GM12878 (cell line): ENCODE results near the gene PARP8. TPM values are rescaled to one million over a fixed set of nuclear protein-coding genes. Genes with fewer than 3 reads are reported as not detected.

ENCODE experiments used
- ATAC-seq: fragments of 200-7000 bp; cut with Tn5 transposase; 3 replicates; pipeline ENCODE4 v1.9.1; 2020; ENCODE audit warnings: mild to moderate bottlenecking, moderate library complexity
- BruUV-seq: library from RNA; stranded (reverse); fragments of 400-500 nt; replicated peaks from 2 replicates; lab custom pipeline; 2021; lab: Mats Ljungman, UMichigan
- CTCF ChIA-PET: fragments of 300-600 bp; sonication (Branson Sonifier 250); formaldehyde crosslinking; extraction: SDS; loops from one replicate; lab custom pipeline; 2021; ENCODE audit warnings: inconsistent platforms; lab: Yijun Ruan, JAX
- POLR2A ChIA-PET: fragments of 350-600 bp; formaldehyde crosslinking; extraction: SDS; loops from one replicate; lab custom pipeline; 2021; ENCODE audit warnings: inconsistent platforms; lab: Charles Lee
- RAD21 ChIA-PET: fragments of 300-600 bp; sonication (Branson Sonifier 250); formaldehyde crosslinking; loops from one replicate; lab custom pipeline; 2023; ENCODE audit warnings: antibody characterized with exemption; ENCODE audit not compliant: unreplicated experiment; lab: Charles Lee
- SMC1A ChIA-PET: fragments of 300-600 bp; sonication (Branson Sonifier 250); formaldehyde crosslinking; loops from one replicate; lab custom pipeline; 2023; ENCODE audit not compliant: unreplicated experiment, uncharacterized antibody; lab: Charles Lee
- DNase-seq: peaks from one replicate; pipeline ENCODE4 v3.0.0-alpha.2; 2011; ENCODE audit warnings: low read depth, low spot score
- FAIRE-seq: peaks from 3 replicates; lab custom pipeline; 2011; peaks lifted over from hg19 to GRCh38; lab: Jason Lieb, UNC
- H2AFZ ChIP-seq: 2 replicates; pipeline ENCODE4 v1.6.0; 2011; ENCODE audit warnings: low read depth, low read length, control low read depth; ENCODE audit not compliant: control insufficient read depth
- H3K27ac ChIP-seq: 2 replicates; pipeline ENCODE4 v1.5.1; 2011; ENCODE audit warnings: control low read depth; ENCODE audit not compliant: control insufficient read depth, insufficient read depth
- H3K27me3 ChIP-seq, 2 experiments: replicated peaks in 1 of 2; 2 replicates each; pipeline versions ENCODE4 v1.6.0 to v1.6.1; 2011; ENCODE audit warnings: low read length in 1 of 2; ENCODE audit not compliant: control insufficient read depth in 2 of 2, insufficient read depth in 2 of 2
- H3K36me3 ChIP-seq, 2 experiments: 2 replicates each; pipeline ENCODE4 v1.5.1; 2011; ENCODE audit warnings: low read length in 1 of 2; ENCODE audit not compliant: control insufficient read depth in 2 of 2, insufficient read depth in 2 of 2
- H3K4me1 ChIP-seq: 2 replicates; pipeline ENCODE4 v1.6.1; 2011; ENCODE audit warnings: mild to moderate bottlenecking, low read length, moderate library complexity, mixed read lengths; ENCODE audit not compliant: control insufficient read depth, insufficient read depth
- H3K4me2 ChIP-seq: 2 replicates; pipeline ENCODE4 v1.6.0; 2011; ENCODE audit warnings: control low read depth; ENCODE audit not compliant: control insufficient read depth, insufficient read depth
- H3K4me3 ChIP-seq: fragments of 200-600 bp; sonication (generic); 2 replicates; pipeline ENCODE4 v1.5.1; 2016
- H3K79me2 ChIP-seq: 2 replicates; pipeline ENCODE4 v1.6.0; 2011; ENCODE audit warnings: low read length; ENCODE audit not compliant: control insufficient read depth, insufficient read depth
- H3K9ac ChIP-seq: 2 replicates; pipeline ENCODE4 v1.8.0; 2011; ENCODE audit warnings: low read length, control low read depth, mixed read lengths; ENCODE audit not compliant: control insufficient read depth, insufficient read depth
- H3K9me3 ChIP-seq: replicated peaks from 3 replicates; pipeline ENCODE4 v1.5.1; 2011; ENCODE audit warnings: mild to moderate bottlenecking, low read length; ENCODE audit not compliant: control insufficient read depth, insufficient read depth
- H4K20me1 ChIP-seq: 2 replicates; pipeline ENCODE4 v1.6.0; 2011; ENCODE audit not compliant: control insufficient read depth, insufficient read depth
- EP300 ChIP-seq, 2 experiments: fragments of 150-350 bp in 1 of 2; IDR thresholded peaks; 2 replicates each; pipeline ENCODE4 v1.6.1; 2011 to 2012; ENCODE audit warnings: low read depth in 2 of 2, low read length in 2 of 2, borderline replicate concordance in 1 of 2, improper control_type of control experiment in 1 of 2, inconsistent platforms in 1 of 2; ENCODE audit not compliant: control insufficient read depth in 1 of 2
- IRF4 ChIP-seq: IDR thresholded peaks from 2 replicates; pipeline ENCODE4 v1.6.1; 2011; ENCODE audit warnings: low read depth, low read length
- KAT2A ChIP-seq: conservative IDR thresholded peaks from 2 replicates; pipeline ENCODE4 v1.6.1; 2011; ENCODE audit warnings: low read depth, low read length; ENCODE audit not compliant: control insufficient read depth
- PAX8 ChIP-seq: fragments of 450-650 bp; IDR thresholded peaks from 2 replicates; pipeline ENCODE4 v1.6.1; 2017; ENCODE audit warnings: mild to moderate bottlenecking, moderate library complexity
- PML ChIP-seq: IDR thresholded peaks from 2 replicates; pipeline ENCODE4 v1.6.1; 2012; ENCODE audit warnings: low read length, inconsistent platforms
- POLR2A ChIP-seq: IDR thresholded peaks from 2 replicates; pipeline ENCODE4 v1.6.1; 2011; ENCODE audit warnings: low read depth, mild to moderate bottlenecking, low read length
- SMAD1 ChIP-seq: fragments of 450-650 bp; IDR thresholded peaks from 2 replicates; pipeline ENCODE4 v1.6.1; 2018; ENCODE audit warnings: mild to moderate bottlenecking, low read depth; ENCODE audit not compliant: partially characterized antibody
- TARDBP ChIP-seq: IDR thresholded peaks from 2 replicates; pipeline ENCODE4 v1.6.1; 2016; ENCODE audit warnings: borderline replicate concordance
- WGBS: methylation state at CpG from one replicate; pipeline ENCODE4 v1.1.6; 2016; ENCODE audit warnings: low lambda C conversion rate; ENCODE audit not compliant: insufficient replicate concordance, insufficient coverage; ENCODE audit errors: missing lambda C conversion rate; 5-methylcytosine and 5-hydroxymethylcytosine counted together
- in situ Hi-C: fragments of 300-500 bp; cut with MboI; formaldehyde crosslinking; loops from 9 replicates; pipeline ENCODE4 v1.14.3; 2018; ENCODE audit warnings: mixed read lengths
- intact Hi-C: fragments of 100-400 bp; cut with micrococcal nuclease; formaldehyde crosslinking; loops from one replicate; pipeline ENCODE4 v1.14.2; 2022; ENCODE audit not compliant: unreplicated experiment
- polyA plus RNA-seq, 11 experiments: library from polyadenylated mRNA; depleted of rRNA in 4 of 11; unstranded in 6 of 11; stranded (reverse) in 5 of 11; fragments of >200 nt; fragmentation: Nextera tagmentation in 4 of 11; fragmentation: Illumina TruSeq in 1 of 11; extraction: Ambion mirVana in 4 of 11; extraction: Trizol in 1 of 11; gene quantifications; 1 replicate in 1 of 11; 2 replicates in 10 of 11; pipeline versions ENCODE4 v1.2.1 to v1.2.3, GENCODE V29; 2011 to 2016; ENCODE audit warnings: inconsistent platforms in 2 of 11, missing spikeins in 2 of 11, low read depth in 1 of 11
- total RNA-seq, 4 experiments: library from RNA; depleted of rRNA in 3 of 4; stranded (reverse); fragments of >200 nt in 3 of 4; fragmentation: Illumina TruSeq in 1 of 4; extraction: Trizol in 1 of 4; gene quantifications; 2 replicates each; pipeline versions ENCODE4 v1.2.1 to v1.2.3, GENCODE V29; 2013 to 2021
- TF ChIP-seq, protein P1 (sequence below): IDR thresholded peaks from 2 replicates; pipeline ENCODE4 v1.6.1; 2011; ENCODE audit warnings: borderline replicate concordance, low read depth, mild to moderate bottlenecking, moderate library complexity, mixed read lengths, low read length; ENCODE audit not compliant: insufficient read depth; ENCODE audit errors: extremely low read length

The PARP8 gene
- total and polyA plus RNA-seq, 10 of the 15 experiments (the other 5 are each of a cell fraction or from before 2014, with no cell fraction given): 9.1 to 65.2 (median 20.6) TPM

DNA sequence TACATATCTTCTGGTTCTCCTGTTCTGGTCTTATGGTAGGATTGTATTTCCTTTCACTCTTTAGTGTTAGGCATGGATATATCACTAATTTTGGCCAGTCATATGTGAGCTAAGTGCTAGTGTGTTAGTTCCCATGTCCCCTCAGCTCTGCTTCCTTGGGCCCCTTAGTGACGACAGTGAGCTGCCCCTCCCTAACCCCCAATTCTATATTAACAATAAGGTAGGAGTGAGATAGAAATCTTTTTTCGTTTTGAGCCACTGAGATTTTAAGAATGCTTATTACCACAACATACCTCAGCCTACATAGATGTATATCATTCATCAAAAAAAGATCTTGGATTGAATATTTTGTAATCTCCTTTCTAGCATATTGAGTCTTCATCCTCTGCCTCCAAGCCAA is 100.5 kb downstream of the PARP8 start:
- no peak for TF ChIP-seq TARDBP
- no peak for TF ChIP-seq KAT2A
- TF ChIP-seq EP300 (IDR thresholded peaks at IDR 0.05; ENCODE audit: borderline replicate concordance in 1 of 2, control insufficient read depth in 1 of 2, low read depth in 2 of 2, low read length in 2 of 2): no peak
- no peak for TF ChIP-seq PAX8
- TF ChIP-seq, protein P1, sequence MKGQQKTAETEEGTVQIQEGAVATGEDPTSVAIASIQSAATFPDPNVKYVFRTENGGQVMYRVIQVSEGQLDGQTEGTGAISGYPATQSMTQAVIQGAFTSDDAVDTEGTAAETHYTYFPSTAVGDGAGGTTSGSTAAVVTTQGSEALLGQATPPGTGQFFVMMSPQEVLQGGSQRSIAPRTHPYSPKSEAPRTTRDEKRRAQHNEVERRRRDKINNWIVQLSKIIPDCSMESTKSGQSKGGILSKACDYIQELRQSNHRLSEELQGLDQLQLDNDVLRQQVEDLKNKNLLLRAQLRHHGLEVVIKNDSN: no peak
- no peaks in the 10 kb centered on the region for H3K4me1 ChIP-seq
- WGBS: 93% methylated on average over 2 of the region's 2 CpGs
- DNase-seq: no peak
- ChIA-PET CTCF (interaction anchor here (1.2 kb wide), 2 partner anchors 8 to 15 kb away, joined by 3 to 6 read pairs; no protein-coding TSS in a partner anchor), RAD21 (no interaction called here), SMC1A (interaction anchor here (1.0 kb wide), 1 partner anchor 19 kb away, joined by 3 read pairs; no protein-coding TSS in a partner anchor), POLR2A (no interaction called here)
- H3K27me3 ChIP-seq: no peaks in the 10 kb centered on the region
- peaks cover 0 to 7% of the 10 kb centered on the region in 2 experiments; a peak in 2 of 4 replicates for H3K36me3 ChIP-seq
- H3K4me3 ChIP-seq: no peak overlapping the region
- no peaks in the 10 kb centered on the region for H3K9me3 ChIP-seq
- BruUV-seq: no TSS peak
- H3K27ac ChIP-seq: no peak overlapping the region
- intact Hi-C loops: no loop called here
- no peak overlapping the region for H3K4me2 ChIP-seq
- FAIRE-seq: no peak
- no peaks in the 10 kb centered on the region for H4K20me1 ChIP-seq
- in situ Hi-C loops: no loop called here
- H3K79me2 ChIP-seq: no peaks in the 10 kb centered on the region
- no peak for ATAC-seq
- H2AFZ ChIP-seq: no peak overlapping the region
- no peak overlapping the region for H3K9ac ChIP-seq

DNA sequence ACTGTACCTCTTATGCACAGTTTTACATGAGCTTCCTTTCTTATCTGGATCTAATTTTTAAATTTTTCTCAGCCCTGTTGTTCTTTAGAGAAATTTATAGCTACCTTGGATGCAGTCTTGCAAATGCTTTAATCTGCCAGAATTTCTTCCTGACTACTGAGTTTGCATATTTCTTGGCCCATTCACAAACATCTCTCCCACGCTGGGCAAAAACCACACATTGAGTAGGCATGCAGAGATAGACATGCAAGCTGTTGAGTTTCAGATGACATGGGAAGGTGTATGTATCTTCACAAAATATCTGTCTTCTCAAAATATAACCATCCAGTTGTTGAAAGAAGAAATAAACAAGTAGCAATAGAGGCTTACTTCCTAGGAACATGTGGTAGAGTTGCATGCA is 101.2 kb downstream of the PARP8 start:
- 10% methylated on average over 1 of the region's 1 CpG for WGBS
- no peaks in the 10 kb centered on the region for H4K20me1 ChIP-seq
- BruUV-seq: no TSS peak
- FAIRE-seq (no peak), DNase-seq (no peak), ATAC-seq (no peak)
- H3K79me2 ChIP-seq: no peaks in the 10 kb centered on the region
- no peaks in the 10 kb centered on the region for H3K27me3 ChIP-seq
- no peak overlapping the region for H3K27ac ChIP-seq
- H3K9me3 ChIP-seq: no peaks in the 10 kb centered on the region
- H3K4me3 ChIP-seq: no peak overlapping the region
- ChIA-PET SMC1A (interaction anchor here (0.7 to 1.0 kb wide), 2 partner anchors 14 to 19 kb away, joined by 3 read pairs; no protein-coding TSS in a partner anchor), RAD21 (interaction anchor here (0.8 kb wide), 1 partner anchor 16 kb away, joined by 3 read pairs; no protein-coding TSS in a partner anchor), CTCF (interaction anchor here (0.8 to 1.2 kb wide), 3 partner anchors 9 to 24 kb away, joined by 3 to 6 read pairs (median 3); no protein-coding TSS in a partner anchor), POLR2A (no interaction called here)
- no peak overlapping the region for H3K9ac ChIP-seq
- H3K4me1 ChIP-seq: no peaks in the 10 kb centered on the region
- TF ChIP-seq PML (no peak), IRF4 (no peak), SMAD1 (no peak), POLR2A (no peak)
- H3K36me3 ChIP-seq: peaks cover 0 to 9% of the 10 kb centered on the region in 2 experiments; a peak in 2 of 4 replicates
- intact Hi-C loops: no loop called here
- in situ Hi-C loops: no loop called here
- H2AFZ ChIP-seq: no peak overlapping the region
- no peak overlapping the region for H3K4me2 ChIP-seq
